Spleen (tissue), 11 donors: ENCODE data around the gene SEMA5A. TPM values are rescaled to one million over a fixed set of nuclear protein-coding genes. Genes with fewer than 3 reads are reported as not detected.

Source experiments
- DNase-seq: peaks from one replicate; pipeline ENCODE4 v3.0.0-alpha.2; 2020
- H3K27ac ChIP-seq, 8 donors: fragments of 200-600 bp; sonication (generic) in 7 of 8; 1 replicate in 4 of 8; 2 replicates in 4 of 8; pipeline versions ENCODE4 v1.5.0 to v1.8.0; 2016 to 2021; ENCODE audit warnings: inconsistent platforms in 4 of 8, mild to moderate bottlenecking in 4 of 8, moderate library complexity in 1 of 8
- H3K27me3 ChIP-seq, 7 donors: fragments of 200-600 bp; sonication (generic) in 6 of 7; replicated peaks in 1 of 7; 1 replicate in 4 of 7; 2 replicates in 3 of 7; pipeline versions ENCODE4 v1.5.0 to v1.8.0; 2016 to 2021; ENCODE audit warnings: inconsistent platforms in 3 of 7, mild to moderate bottlenecking in 1 of 7
- H3K36me3 ChIP-seq, 6 donors: fragments of 200-600 bp; sonication (generic) in 5 of 6; 1 replicate in 4 of 6; 2 replicates in 2 of 6; pipeline versions ENCODE4 v1.5.0 to v1.8.0; 2016 to 2021; ENCODE audit warnings: inconsistent platforms in 2 of 6
- H3K4me1 ChIP-seq, 6 donors: fragments of 200-600 bp; sonication (generic) in 5 of 6; 1 replicate in 3 of 6; 2 replicates in 3 of 6; pipeline versions ENCODE4 v1.5.0 to v1.8.0; 2016 to 2021; ENCODE audit warnings: inconsistent platforms in 3 of 6
- H3K4me3 ChIP-seq, 8 donors: fragments of 200-600 bp; sonication (generic) in 7 of 8; 1 replicate in 4 of 8; 2 replicates in 4 of 8; pipeline versions ENCODE4 v1.5.0 to v1.8.0; 2016 to 2021; ENCODE audit warnings: inconsistent platforms in 4 of 8, mild to moderate bottlenecking in 4 of 8, moderate library complexity in 2 of 8
- H3K9me3 ChIP-seq, 8 donors: fragments of 200-600 bp; sonication (generic) in 7 of 8; 1 replicate in 4 of 8; 2 replicates in 4 of 8; pipeline versions ENCODE4 v1.5.0 to v1.8.0; 2016 to 2021; ENCODE audit warnings: inconsistent platforms in 4 of 8
- CTCF ChIP-seq, 11 experiments: fragments of 200-600 bp in 7 of 11; fragments of 450-650 bp in 4 of 11; sonication (generic) in 4 of 11; IDR thresholded peaks in 8 of 11; conservative IDR thresholded peaks in 3 of 11; 1 replicate in 7 of 11; 2 replicates in 4 of 11; pipeline versions ENCODE4 v1.4.0 to v1.8.0; 2016 to 2021; ENCODE audit warnings: antibody characterized with exemption in 11 of 11, inconsistent platforms in 4 of 11, mild to moderate bottlenecking in 1 of 11
- POLR2A ChIP-seq, 3 donors: fragments of 450-650 bp; IDR thresholded peaks; one replicate each; pipeline ENCODE4 v1.5.1; 2017; ENCODE audit warnings: antibody characterized with exemption in 3 of 3, mild to moderate bottlenecking in 1 of 3
- POLR2AphosphoS5 ChIP-seq, 3 donors: sonication (generic); formaldehyde crosslinking; IDR thresholded peaks; one replicate each; pipeline ENCODE4 v1.5.1; 2017; ENCODE audit warnings: antibody characterized with exemption in 3 of 3
- WGBS, 5 donors: extraction: QIAGEN DNeasy Blood & Tissue Kit in 3 of 5; methylation state at CpG; one replicate each; pipeline versions ENCODE4 v1.1.5 to v1.1.7; 2013 to 2018; 5-methylcytosine and 5-hydroxymethylcytosine counted together
- intact Hi-C: fragments of 100-400 bp; cut with DNase I; formaldehyde crosslinking; loops from one replicate; pipeline ENCODE4 v1.15.0; 2023; ENCODE audit warnings: low total_unique reads
- polyA plus RNA-seq, 3 donors: library from polyadenylated mRNA; stranded (reverse); fragments of 200-250 nt; gene quantifications; one replicate each; pipeline ENCODE4 v1.2.1, GENCODE V29; 2013
- total RNA-seq, 7 donors: library from RNA; depleted of rRNA in 3 of 7; stranded (reverse); fragments of >200 nt in 3 of 7; fragmentation: NEBNext Ultra II Directional in 4 of 7; extraction: Animal tissue kit (Norgen Biotek cat#: 25700) in 4 of 7; gene quantifications; one replicate each; pipeline versions ENCODE4 v1.1.0 to v1.2.1, GENCODE V29; 2016 to 2021
- donor health status: healthy with polysubstance abuse.
- donor health status: DM: no; HTN: no; CAD: no; lungs with moderate emphysema.
- donor health status: DM: no; HTN: no; CAD: no.
- donor health status: Bipolar disorder and iron deficiency.
- donor health status: healthy.
- donor health status: DM: no; HTN: no; CAD: no.
- donor health status: DM: yes; HTN: yes; CAD: no.

SEMA5A gene
- total and polyA plus RNA-seq, 10 donors, result 1.4 to 30.9 (median 13.1) TPM

DNA sequence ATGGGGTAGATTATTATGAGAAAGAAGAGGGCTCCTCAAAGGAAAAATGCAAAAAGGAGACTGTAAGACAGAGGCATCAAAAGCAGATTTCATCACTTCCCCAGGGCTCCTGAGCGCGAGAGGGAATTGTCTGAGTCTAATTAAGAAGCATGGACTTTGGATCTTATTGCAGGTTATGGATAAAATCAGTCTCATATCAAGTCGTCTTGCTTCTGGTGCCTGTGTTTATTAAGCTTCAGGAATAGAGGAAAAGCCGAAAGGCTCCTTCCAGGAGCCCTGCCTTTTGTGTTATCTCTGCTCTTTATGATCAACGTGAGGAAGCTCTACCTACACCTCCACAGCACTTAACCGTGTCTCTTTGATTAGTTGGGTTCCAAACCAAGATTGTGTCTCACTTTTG lies 25.0 kb upstream of the SEMA5A start:
- no peak for DNase-seq
- Histone ChIP-seq H3K9me3 (no peaks in the 10 kb centered on the region), H3K27me3 (no peaks in the 10 kb centered on the region), H3K36me3 (no peaks in the 10 kb centered on the region), H3K27ac (no peak overlapping the region), H3K4me1 (no peaks in the 10 kb centered on the region), H3K4me3 (no peak overlapping the region)
- WGBS, 5 donors, result 70 to 82% (median 76%) methylated on average over 6 of the region's 6 CpGs
- no peak for TF ChIP-seq POLR2A (IDR thresholded peaks at IDR 0.05)
- intact Hi-C loops, result no loop called here

DNA sequence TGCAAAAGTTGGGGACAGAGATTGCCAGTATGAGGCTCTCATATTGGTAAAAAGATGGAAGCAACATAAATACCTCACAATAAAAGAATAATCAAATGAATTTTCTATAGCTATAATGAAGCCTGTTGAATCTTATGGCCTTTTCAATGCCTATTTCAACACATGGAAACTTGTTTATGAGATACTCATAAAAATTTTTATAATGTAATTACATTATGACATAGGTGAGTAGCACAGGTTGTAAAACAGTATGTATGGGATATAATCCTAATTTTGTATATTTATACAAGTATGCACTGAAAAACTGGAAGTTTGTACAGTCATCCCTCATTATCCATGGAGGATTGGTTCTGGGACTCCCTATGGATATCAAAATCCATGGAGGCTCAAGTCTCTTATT lies 21.2 kb upstream of the SEMA5A start:
- no peak for DNase-seq
- H3K4me3 ChIP-seq, result no peak overlapping the region
- H3K4me1 ChIP-seq, result no peaks in the 10 kb centered on the region
- no peaks in the 10 kb centered on the region for H3K9me3 ChIP-seq
- no peak for TF ChIP-seq POLR2AphosphoS5 (IDR thresholded peaks at IDR 0.05)
- no peak for TF ChIP-seq CTCF (IDR thresholded peaks at IDR 0.05 in 8 of 11, conservative IDR thresholded peaks at IDR 0.05 in 3 of 11)
- TF ChIP-seq POLR2A (IDR thresholded peaks at IDR 0.05), result no peak
- no peaks in the 10 kb centered on the region for H3K36me3 ChIP-seq
- no peak overlapping the region for H3K27ac ChIP-seq
- intact Hi-C loops, result no loop called here
- no peaks in the 10 kb centered on the region for H3K27me3 ChIP-seq

- no peak overlapping the region for H3K4me3 ChIP-seq
- no peaks in the 10 kb centered on the region for H3K36me3 ChIP-seq
- H3K27me3 ChIP-seq, result no peaks in the 10 kb centered on the region
- no peak for DNase-seq
- H3K27ac ChIP-seq, result no peak overlapping the region
- 58 to 80% (median 69%) methylated on average over 4 of the region's 4 CpGs for WGBS, 5 donors
- no peaks in the 10 kb centered on the region for H3K4me1 ChIP-seq
- no peak for TF ChIP-seq POLR2AphosphoS5 (IDR thresholded peaks at IDR 0.05)
- no peak for TF ChIP-seq CTCF (IDR thresholded peaks at IDR 0.05 in 8 of 11, conservative IDR thresholded peaks at IDR 0.05 in 3 of 11)
- TF ChIP-seq POLR2A (IDR thresholded peaks at IDR 0.05), result no peak
- intact Hi-C loops, result no loop called here
- no peaks in the 10 kb centered on the region for H3K9me3 ChIP-seq
Measured at GRCh38 chr5:9564752-9565151, 18.9 kb upstream of the SEMA5A start.

- intact Hi-C loops, result no loop called here
- Histone ChIP-seq H3K27me3 (no peaks in the 10 kb centered on the region), H3K9me3 (no peaks in the 10 kb centered on the region), H3K27ac (no peak overlapping the region), H3K4me1 (no peaks in the 10 kb centered on the region), H3K4me3 (no peak overlapping the region), H3K36me3 (no peaks in the 10 kb centered on the region)
- TF ChIP-seq CTCF (IDR thresholded peaks at IDR 0.05 in 8 of 11, conservative IDR thresholded peaks at IDR 0.05 in 3 of 11) (no peak), POLR2AphosphoS5 (IDR thresholded peaks at IDR 0.05) (no peak), POLR2A (IDR thresholded peaks at IDR 0.05) (no peak)
- DNase-seq, result no peak
- WGBS, 5 donors, result 72 to 85% (median 75%) methylated on average over 7 of the region's 7 CpGs
Measured at GRCh38 chr5:9562141-9562540, 16.3 kb upstream of the SEMA5A start.

GRCh38 chr5:9559965-9560364 lies 14.1 kb upstream of the SEMA5A start:
- TF ChIP-seq POLR2AphosphoS5 (IDR thresholded peaks at IDR 0.05), result no peak
- TF ChIP-seq CTCF (IDR thresholded peaks at IDR 0.05 in 8 of 11, conservative IDR thresholded peaks at IDR 0.05 in 3 of 11), result no peak
- no peak for TF ChIP-seq POLR2A (IDR thresholded peaks at IDR 0.05)
- no peaks in the 10 kb centered on the region for H3K36me3 ChIP-seq
- H3K27me3 ChIP-seq, result no peaks in the 10 kb centered on the region
- no peaks in the 10 kb centered on the region for H3K4me1 ChIP-seq
- no peak overlapping the region for H3K4me3 ChIP-seq
- 79 to 90% (median 83%) methylated on average over 3 of the region's 3 CpGs for WGBS, 5 donors
- no peaks in the 10 kb centered on the region for H3K9me3 ChIP-seq
- no peak overlapping the region for H3K27ac ChIP-seq
- DNase-seq, result no peak
- intact Hi-C loops, result no loop called here
